Liver (tissue), 3 donors: ENCODE data around the gene SSBP2.

ENCODE experiments used
- FOXA1 ChIP-seq: IDR thresholded peaks from 2 replicates; pipeline ENCODE4 v1.6.1; 2016; ENCODE audit warnings: antibody characterized with exemption
- NR2F2 ChIP-seq: IDR thresholded peaks from 2 replicates; pipeline ENCODE4 v1.6.1; 2016; ENCODE audit warnings: antibody characterized with exemption
- SP1 ChIP-seq: IDR thresholded peaks from 2 replicates; pipeline ENCODE4 v1.6.1; 2018; ENCODE audit warnings: antibody characterized with exemption, mild to moderate bottlenecking
- TAF1 ChIP-seq: conservative IDR thresholded peaks from 2 replicates; pipeline ENCODE4 v1.6.1; 2016; ENCODE audit warnings: antibody characterized with exemption, mild to moderate bottlenecking
- YY1 ChIP-seq: IDR thresholded peaks from 2 replicates; pipeline ENCODE4 v1.6.1; 2016; ENCODE audit warnings: antibody characterized with exemption, mild to moderate bottlenecking
- TF ChIP-seq, protein P1 (sequence below): fragments of 150-350 bp; IDR thresholded peaks from 2 replicates; pipeline ENCODE4 v1.5.1; 2017; ENCODE audit warnings: improper control_type of control experiment, low read depth, low read length; ENCODE audit not compliant: missing input control
- TF ChIP-seq, protein P2 (sequence below): IDR thresholded peaks from 2 replicates; pipeline ENCODE4 v1.6.1; 2016; ENCODE audit warnings: antibody characterized with exemption
- TF ChIP-seq, protein P3 (sequence below): IDR thresholded peaks from 2 replicates; pipeline ENCODE4 v1.6.1; 2016; ENCODE audit warnings: antibody characterized with exemption
- TF ChIP-seq, protein P4 (sequence below): IDR thresholded peaks from 2 replicates; pipeline ENCODE4 v1.6.1; 2016; ENCODE audit warnings: antibody characterized with exemption, mild to moderate bottlenecking
- TF ChIP-seq, protein P5 (sequence below): IDR thresholded peaks from 2 replicates; pipeline ENCODE4 v1.6.1; 2016; ENCODE audit warnings: antibody characterized with exemption
- donor health status: healthy.
- donor health status: healthy.

DNA sequence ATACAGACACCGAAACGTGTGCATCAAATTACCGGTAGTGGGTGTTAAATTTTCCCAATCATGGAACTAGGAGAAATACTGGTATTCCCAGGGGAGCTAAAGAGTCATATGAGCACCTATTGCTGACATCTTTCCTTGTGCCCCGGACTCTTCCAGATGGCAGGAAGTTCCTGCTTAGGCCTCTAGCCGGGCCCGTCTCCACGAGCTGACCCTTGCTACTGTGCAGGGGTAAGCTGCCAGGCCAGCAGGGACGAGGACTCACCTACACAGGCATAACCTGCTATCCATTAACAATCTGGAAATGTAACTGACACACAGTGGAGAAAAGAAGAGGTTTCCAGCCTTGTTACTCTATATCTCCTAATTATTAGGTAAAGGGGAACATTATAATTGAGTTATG is 16.2 kb upstream of the SSBP2 start:
- TF ChIP-seq, protein P1, sequence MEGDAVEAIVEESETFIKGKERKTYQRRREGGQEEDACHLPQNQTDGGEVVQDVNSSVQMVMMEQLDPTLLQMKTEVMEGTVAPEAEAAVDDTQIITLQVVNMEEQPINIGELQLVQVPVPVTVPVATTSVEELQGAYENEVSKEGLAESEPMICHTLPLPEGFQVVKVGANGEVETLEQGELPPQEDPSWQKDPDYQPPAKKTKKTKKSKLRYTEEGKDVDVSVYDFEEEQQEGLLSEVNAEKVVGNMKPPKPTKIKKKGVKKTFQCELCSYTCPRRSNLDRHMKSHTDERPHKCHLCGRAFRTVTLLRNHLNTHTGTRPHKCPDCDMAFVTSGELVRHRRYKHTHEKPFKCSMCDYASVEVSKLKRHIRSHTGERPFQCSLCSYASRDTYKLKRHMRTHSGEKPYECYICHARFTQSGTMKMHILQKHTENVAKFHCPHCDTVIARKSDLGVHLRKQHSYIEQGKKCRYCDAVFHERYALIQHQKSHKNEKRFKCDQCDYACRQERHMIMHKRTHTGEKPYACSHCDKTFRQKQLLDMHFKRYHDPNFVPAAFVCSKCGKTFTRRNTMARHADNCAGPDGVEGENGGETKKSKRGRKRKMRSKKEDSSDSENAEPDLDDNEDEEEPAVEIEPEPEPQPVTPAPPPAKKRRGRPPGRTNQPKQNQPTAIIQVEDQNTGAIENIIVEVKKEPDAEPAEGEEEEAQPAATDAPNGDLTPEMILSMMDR: no peak
- TF ChIP-seq TAF1: no peak
- TF ChIP-seq, protein P2, sequence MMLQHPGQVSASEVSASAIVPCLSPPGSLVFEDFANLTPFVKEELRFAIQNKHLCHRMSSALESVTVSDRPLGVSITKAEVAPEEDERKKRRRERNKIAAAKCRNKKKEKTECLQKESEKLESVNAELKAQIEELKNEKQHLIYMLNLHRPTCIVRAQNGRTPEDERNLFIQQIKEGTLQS: no peak
- TF ChIP-seq FOXA1: no peak
- TF ChIP-seq, protein P3, sequence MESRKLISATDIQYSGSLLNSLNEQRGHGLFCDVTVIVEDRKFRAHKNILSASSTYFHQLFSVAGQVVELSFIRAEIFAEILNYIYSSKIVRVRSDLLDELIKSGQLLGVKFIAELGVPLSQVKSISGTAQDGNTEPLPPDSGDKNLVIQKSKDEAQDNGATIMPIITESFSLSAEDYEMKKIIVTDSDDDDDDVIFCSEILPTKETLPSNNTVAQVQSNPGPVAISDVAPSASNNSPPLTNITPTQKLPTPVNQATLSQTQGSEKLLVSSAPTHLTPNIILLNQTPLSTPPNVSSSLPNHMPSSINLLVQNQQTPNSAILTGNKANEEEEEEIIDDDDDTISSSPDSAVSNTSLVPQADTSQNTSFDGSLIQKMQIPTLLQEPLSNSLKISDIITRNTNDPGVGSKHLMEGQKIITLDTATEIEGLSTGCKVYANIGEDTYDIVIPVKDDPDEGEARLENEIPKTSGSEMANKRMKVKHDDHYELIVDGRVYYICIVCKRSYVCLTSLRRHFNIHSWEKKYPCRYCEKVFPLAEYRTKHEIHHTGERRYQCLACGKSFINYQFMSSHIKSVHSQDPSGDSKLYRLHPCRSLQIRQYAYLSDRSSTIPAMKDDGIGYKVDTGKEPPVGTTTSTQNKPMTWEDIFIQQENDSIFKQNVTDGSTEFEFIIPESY: no peak
- TF ChIP-seq, protein P4, sequence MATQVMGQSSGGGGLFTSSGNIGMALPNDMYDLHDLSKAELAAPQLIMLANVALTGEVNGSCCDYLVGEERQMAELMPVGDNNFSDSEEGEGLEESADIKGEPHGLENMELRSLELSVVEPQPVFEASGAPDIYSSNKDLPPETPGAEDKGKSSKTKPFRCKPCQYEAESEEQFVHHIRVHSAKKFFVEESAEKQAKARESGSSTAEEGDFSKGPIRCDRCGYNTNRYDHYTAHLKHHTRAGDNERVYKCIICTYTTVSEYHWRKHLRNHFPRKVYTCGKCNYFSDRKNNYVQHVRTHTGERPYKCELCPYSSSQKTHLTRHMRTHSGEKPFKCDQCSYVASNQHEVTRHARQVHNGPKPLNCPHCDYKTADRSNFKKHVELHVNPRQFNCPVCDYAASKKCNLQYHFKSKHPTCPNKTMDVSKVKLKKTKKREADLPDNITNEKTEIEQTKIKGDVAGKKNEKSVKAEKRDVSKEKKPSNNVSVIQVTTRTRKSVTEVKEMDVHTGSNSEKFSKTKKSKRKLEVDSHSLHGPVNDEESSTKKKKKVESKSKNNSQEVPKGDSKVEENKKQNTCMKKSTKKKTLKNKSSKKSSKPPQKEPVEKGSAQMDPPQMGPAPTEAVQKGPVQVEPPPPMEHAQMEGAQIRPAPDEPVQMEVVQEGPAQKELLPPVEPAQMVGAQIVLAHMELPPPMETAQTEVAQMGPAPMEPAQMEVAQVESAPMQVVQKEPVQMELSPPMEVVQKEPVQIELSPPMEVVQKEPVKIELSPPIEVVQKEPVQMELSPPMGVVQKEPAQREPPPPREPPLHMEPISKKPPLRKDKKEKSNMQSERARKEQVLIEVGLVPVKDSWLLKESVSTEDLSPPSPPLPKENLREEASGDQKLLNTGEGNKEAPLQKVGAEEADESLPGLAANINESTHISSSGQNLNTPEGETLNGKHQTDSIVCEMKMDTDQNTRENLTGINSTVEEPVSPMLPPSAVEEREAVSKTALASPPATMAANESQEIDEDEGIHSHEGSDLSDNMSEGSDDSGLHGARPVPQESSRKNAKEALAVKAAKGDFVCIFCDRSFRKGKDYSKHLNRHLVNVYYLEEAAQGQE: no peak
- no peak for TF ChIP-seq SP1
- no peak for TF ChIP-seq YY1
- TF ChIP-seq, protein P5, sequence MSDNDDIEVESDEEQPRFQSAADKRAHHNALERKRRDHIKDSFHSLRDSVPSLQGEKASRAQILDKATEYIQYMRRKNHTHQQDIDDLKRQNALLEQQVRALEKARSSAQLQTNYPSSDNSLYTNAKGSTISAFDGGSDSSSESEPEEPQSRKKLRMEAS: no peak
- TF ChIP-seq NR2F2: no peak
